AG09319 (cell line): ENCODE data around the gene BMPER.

Experiments
- DNase-seq: peaks from one replicate; pipeline ENCODE4 v3.0.0-alpha.2; 2010; ENCODE audit warnings: low read depth; ENCODE audit errors: extremely low read depth
- TF ChIP-seq, protein P1 (sequence below): IDR thresholded peaks from 2 replicates; pipeline ENCODE4 v1.5.1; 2011; ENCODE audit warnings: low read depth, mild to moderate bottlenecking, inconsistent platforms, low read length, moderate library complexity

BMPER gene

DNA sequence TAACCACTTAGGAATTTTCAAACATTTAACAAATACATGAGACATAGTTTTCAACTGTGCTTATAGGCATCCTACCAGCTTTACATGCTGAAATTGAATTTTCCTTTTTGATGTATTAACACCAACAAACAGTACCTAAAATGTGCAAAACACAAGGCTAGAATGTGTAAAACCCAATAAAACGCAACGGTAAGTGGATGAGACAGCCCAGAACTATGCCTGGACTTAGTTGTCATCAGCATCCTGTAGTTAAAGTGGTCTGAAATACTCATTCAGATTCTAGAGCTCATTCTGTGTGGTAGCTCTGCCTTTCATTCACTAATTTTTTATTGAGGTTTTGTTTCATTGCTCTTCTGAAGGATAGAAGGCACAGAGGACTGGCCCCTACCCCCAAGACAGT lies 137.1 kb downstream of the BMPER start:
- no peak for DNase-seq
- TF ChIP-seq, protein P1, sequence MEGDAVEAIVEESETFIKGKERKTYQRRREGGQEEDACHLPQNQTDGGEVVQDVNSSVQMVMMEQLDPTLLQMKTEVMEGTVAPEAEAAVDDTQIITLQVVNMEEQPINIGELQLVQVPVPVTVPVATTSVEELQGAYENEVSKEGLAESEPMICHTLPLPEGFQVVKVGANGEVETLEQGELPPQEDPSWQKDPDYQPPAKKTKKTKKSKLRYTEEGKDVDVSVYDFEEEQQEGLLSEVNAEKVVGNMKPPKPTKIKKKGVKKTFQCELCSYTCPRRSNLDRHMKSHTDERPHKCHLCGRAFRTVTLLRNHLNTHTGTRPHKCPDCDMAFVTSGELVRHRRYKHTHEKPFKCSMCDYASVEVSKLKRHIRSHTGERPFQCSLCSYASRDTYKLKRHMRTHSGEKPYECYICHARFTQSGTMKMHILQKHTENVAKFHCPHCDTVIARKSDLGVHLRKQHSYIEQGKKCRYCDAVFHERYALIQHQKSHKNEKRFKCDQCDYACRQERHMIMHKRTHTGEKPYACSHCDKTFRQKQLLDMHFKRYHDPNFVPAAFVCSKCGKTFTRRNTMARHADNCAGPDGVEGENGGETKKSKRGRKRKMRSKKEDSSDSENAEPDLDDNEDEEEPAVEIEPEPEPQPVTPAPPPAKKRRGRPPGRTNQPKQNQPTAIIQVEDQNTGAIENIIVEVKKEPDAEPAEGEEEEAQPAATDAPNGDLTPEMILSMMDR, result no peak

DNA sequence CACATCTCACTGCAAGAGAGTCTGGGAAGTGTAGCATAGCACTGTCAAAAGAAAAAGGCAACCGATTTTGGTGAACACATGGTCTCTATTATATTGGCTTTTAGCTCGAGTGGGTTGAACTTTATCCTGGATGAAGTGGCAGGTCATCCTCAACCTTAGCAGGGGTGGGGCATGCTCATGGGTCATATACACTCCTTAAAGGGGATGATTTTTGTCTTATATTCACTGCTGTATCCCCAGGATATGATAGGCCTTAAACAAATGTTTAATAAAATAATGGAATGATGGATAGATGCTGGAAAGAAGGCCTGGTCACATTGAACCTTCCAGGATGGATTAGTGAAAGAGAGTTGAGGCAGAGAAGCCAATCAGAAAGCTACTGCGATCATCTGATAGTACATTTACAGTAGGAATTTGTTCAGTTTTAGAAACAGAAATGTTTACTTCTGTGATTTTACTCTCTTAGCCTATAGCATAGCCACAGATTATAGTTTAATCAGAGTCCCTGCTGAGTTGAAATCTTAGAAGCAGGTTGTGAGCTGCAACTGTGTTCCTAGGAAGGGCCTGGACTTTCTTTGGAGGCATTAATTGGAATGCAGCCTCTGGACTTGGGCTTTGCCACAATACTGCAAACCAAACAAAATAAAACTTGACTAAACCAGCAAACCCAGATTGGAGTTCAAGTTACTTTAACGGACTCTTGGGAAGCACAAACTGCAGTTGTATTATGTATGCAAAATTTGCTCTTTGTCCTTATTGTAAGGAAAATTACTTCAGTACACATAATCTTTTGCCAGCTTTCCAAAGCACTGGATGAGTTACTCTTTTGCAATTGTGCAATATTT lies 138.3 kb downstream of the BMPER start:
- TF ChIP-seq, protein P1, result no peak
- no peak for DNase-seq

DNA sequence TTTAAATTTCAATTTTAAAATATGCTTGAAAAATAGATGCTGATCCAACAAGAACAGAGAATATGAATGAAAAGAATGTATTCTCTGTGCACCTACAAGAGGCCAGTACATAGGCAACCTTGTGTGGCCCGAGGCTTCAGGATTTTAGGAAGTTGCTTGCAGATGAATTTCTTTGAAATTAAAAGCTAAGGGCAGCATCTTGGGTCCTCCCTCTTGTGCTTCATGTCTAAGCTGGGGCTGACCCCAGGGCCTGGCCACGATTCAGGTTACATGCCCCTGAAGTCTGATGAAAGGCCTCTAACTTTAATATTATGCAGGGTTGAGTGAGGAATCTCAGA lies 138.9 kb downstream of the BMPER start:
- TF ChIP-seq, protein P1, result no peak
- no peak for DNase-seq

DNA sequence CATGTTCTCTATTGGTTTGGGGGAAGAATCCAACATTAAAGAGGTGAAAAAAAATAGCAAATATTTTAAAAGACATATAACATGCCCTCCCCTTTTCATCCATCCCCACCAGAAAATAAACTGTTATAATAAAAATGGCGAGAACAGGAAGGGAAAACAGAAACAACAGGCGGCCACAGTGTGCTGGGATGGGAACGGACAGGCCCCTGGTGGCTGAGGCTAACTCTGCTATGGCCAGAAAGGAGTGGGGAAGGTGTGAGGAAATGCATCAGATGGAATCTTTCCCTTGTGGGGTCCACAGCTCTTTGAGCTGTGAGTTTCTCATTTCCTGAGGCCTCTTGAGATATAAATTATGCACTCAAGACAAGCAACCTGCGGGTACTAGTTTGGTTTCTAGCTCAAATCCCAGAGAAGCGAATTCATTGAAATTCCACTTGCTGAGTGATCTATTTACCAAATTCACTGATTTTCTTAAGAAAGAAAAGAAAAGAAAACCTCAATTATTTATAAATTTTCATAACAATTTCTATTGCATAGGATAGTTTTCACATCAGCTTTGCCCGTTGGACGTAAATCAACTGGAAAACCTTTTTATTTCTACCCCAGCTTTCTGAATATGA lies 139.5 kb downstream of the BMPER start:
- TF ChIP-seq, protein P1, result no peak
- DNase-seq, result no peak

DNA sequence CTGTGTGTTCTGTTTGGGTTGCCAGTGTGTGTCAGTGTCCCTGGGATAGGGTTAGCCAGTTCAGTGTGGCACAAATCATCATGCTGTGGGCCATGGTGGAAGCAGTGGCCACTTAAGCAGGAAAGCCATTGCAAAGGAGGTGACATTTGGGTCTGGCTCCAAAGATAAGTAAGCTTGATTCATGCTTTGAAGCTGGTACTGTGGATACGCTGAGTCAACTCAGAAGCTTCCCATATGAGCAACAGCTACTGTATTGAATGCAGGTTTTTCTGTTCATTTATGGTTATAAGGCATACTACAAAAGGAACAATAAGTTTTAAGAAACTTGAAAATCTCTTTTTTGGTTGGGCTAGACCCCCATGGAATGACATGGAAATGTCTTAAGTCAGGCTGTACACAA lies 143.1 kb downstream of the BMPER start:
- TF ChIP-seq, protein P1, result no peak
- DNase-seq, result no peak

DNA sequence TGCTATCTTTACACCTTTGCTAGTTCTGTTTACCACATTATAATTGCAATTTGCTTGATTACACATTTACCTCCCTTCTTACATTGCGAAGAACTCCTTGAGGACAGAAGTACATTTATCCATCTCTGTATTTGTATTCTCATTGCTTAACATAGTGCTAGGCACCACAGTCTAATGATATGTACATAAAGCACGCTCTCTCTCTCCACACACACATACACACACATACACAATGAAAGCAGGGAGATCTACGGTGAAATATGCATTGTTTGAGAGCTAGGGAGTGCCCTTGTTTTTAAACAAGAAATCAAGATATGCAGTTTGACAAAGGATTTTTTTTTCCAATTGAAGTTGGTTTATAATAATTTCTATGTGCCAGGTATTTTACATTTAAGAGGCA lies 148.7 kb downstream of the BMPER start:
- no peak for DNase-seq
- TF ChIP-seq, protein P1, result no peak

DNA sequence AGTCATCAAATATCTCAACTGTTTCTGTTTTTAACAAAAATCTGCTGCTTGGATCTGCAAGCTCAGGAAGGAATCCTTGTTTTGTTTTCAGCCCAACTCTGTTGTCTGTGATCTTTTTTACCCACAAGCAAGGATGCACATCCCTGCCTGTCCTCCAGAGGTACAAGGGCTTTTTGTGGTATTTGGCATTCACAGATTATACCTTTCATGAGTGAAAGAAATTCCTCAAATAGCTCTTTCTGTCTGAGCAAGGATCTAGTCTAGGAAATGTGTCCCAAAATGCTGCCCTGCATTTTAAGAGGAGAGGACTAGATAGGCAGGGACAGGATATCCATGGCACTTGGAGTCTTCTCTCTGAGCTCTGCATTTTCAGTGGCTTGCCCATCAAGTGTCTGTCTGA lies 151.8 kb downstream of the BMPER start:
- DNase-seq, result no peak
- TF ChIP-seq, protein P1, result no peak
